HT1080 (cell line): ENCODE data around the gene ACOX3. TPM values are rescaled to one million over a fixed set of nuclear protein-coding genes. Genes with fewer than 3 reads are reported as not detected.
A peak's percentile ranks its signal among the peaks of the same experiment; 100 is the strongest.
"Not testable (repeated sequence)": the region's sequence is repeated elsewhere in the genome, so short reads cannot be mapped to it uniquely, and the experiment has no call there.

ENCODE experiments used
- DNase-seq: peaks from one replicate; pipeline ENCODE4 v3.0.0-alpha.2; 2015; ENCODE audit warnings: low read depth
- total RNA-seq: library from RNA; depleted of rRNA; stranded (reverse); fragments of >200 nt; shearing (Covaris generic); gene quantifications from 2 replicates; pipeline ENCODE4 v1.2.3, GENCODE V29; 2014

Gene ACOX3
- total RNA-seq, 1 experiment from 2014 or later = 16.6 TPM

GRCh38 chr4:8355864-8356565 lies 84.5 kb downstream of the ACOX3 start:
- DNase-seq = peak; percentile 27

DNA sequence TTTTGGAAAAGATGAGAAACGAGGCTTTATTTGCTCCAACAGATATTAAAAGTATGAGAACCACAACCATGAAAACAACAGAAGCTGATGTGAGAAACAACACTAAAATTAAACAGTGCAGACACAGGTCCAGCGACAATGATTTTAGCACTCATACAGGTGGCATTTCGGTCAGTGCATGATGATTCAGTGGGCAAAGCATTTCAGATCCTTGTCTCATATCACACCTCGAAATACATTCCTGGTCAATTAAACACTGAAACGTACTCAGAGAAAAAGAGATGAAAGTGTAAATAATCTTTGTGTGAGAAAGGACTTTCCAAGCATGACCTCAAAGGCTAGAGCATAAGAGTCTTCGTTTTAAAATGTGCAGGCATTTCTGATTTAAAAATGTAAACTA lies 85.2 kb downstream of the ACOX3 start:
- peak; percentile 32 for DNase-seq

GRCh38 chr4:8353912-8354453 lies 86.5 kb downstream of the ACOX3 start:
- DNase-seq = peak; percentile 74

- no peak for DNase-seq
Measured at GRCh38 chr4:8353158-8353669, 87.3 kb downstream of the ACOX3 start.

- no peak for DNase-seq
Measured at GRCh38 chr4:8352368-8353157, 88.0 kb downstream of the ACOX3 start.

- no peak for DNase-seq
Measured at GRCh38 chr4:8351931-8352367, 88.6 kb downstream of the ACOX3 start.

GRCh38 chr4:8350841-8351461 lies 89.6 kb downstream of the ACOX3 start:
- DNase-seq = no peak

DNA sequence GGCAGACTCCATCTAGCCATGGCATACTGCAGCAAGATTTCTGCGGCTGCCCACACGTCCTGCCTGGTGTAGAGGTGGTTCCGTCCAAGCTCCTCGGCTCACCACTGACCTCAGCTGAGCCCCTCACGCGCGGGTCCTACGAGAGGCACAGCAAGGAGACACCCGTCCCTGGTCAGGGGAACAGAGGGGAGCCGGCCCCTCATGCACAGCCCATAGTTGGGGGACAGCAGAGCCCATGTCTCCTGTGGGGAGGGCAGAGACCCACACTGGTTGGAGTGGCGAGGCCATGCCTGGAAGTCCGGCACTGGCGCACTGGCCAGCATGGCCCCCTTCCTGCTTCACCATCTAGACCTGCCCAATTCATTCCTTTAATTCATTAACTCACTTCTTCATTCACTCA lies 90.2 kb downstream of the ACOX3 start:
- no peak for DNase-seq

DNA sequence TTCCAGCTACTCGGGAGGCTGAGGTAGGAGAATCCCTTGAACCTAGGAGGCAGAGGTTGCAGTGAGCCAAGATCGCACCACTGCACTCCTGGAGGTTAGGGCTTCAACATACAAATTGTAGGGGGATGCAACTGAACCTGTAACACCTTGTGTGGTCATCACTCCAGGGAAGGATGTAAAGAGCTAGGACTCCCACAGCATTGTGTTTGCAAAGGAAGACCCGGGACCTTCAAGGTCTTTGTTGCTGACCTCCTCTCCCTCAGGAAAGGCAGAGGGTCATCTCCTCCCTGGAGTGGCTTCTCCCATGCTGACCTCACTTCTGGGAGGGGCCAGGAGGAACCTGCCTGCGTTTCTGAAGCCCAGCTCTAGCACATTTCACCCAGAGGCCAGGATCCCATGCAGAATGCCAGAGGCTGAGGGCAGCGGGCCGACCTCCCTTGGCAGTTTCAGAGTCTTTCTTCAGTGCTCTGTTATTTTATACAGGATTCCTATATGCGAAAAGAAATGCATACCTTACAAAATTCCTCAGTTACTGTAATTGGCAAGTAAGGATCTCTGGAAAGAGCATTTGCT lies 90.8 kb downstream of the ACOX3 start:
- DNase-seq = no peak

DNA sequence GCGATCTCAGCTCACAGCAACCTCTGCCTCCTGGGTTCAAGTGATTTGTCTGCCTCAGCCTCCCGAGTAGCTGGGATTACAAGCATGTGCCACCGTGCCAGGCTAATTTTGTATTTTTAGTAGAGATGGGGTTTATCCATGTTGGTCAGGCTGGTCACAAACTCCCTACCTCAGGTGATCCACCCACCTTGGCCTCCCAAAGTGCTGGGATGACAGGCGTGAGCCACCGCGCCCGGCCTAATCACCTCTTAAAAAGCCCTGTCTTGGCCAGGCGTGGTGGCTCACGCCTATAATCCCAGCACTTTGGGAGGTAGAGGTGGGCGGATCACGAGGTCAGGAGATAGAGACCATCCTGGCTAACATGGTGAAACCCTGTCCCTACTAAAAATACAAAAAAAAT lies 91.3 kb downstream of the ACOX3 start:
- not testable (repeated sequence) for DNase-seq

DNA sequence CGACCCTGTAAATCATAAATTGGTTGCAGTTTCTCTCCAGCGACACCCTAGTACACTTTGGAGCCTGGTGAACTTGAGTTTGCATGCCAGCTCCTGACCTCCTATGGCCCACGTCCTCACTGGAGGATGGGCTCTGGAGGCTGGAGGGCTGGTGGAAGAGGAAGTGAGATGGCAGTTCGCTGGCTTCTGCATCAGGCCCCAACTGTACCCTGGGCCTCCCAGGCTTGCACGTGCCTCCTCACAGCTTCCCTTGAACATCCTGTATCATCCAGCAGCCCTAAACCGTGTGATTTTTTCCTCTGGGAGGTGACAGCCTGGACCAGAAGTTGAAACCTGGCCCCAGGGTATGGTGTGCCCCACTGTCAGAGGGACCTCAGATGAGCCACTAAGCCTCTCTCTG lies 92.5 kb downstream of the ACOX3 start:
- DNase-seq = peak; percentile 18

DNA sequence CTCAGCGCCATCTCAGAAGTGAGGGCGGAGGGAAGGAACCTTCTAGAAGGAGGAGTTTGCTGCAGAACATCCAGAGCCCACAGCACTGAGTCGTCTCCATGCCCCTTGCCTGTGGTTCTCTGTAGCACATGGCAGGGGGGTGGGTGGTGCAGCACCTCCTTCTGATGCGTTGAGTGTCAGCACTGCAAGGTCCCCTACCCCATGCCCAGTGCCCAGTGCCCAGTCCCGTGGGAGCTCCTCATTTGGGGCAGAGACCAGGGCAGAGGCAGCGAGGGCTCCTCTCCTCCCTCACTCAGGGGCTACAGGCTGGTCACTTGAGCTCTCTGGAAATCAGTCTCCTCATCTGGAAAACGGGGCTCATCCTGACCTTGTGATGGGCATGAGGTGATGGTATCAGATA lies 92.9 kb downstream of the ACOX3 start:
- no peak for DNase-seq

GRCh38 chr4:8346838-8347605 lies 93.5 kb downstream of the ACOX3 start:
- no peak for DNase-seq

GRCh38 chr4:8345946-8346814 lies 94.3 kb downstream of the ACOX3 start:
- no peak for DNase-seq

- no peak for DNase-seq
Measured at GRCh38 chr4:8345053-8345945, 95.2 kb downstream of the ACOX3 start.

DNA sequence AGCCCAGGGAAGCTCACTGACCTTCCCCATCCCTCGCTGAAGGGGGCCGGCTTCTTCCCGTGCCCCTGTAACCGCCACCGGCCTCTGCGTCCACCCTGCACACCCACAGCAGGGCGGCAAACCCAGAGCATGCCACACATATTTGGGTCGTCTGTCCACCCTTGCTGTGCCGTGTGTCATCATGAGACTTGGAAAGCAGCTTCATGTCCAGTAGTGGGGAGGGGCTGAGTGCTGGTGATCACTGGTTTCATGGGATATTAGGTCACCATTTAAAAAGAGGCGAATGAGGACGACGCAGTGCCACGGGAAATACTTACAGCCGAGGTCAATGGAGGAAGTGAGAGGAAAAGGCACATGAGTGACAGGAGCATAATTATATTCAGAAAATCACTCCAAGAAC lies 96.1 kb downstream of the ACOX3 start:
- no peak for DNase-seq

DNA sequence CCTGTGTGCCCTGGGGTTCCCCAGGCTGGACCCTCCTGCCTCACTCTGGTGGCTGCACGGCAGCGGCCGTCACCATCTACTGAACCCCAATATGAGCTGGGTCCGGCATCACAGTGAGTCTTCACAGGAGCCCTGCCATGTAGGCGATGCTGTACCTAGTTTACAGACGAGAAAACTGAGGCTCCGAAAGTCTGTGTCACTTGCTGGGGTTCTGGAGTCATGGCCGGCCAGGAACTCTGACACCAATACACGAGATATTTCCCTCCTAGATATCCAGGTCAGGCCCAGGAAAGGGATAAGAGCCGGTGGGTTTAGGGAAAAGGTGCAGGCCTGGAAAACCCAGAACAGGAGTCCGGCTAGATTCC lies 96.6 kb downstream of the ACOX3 start:
- no peak for DNase-seq

- DNase-seq = no peak
Measured at GRCh38 chr4:8343262-8343966, 97.1 kb downstream of the ACOX3 start.
